HCT116 (cell line): ENCODE measurements around the gene SH3BP5L. TPM values are rescaled to one million over a fixed set of nuclear protein-coding genes. Genes with fewer than 3 reads are reported as not detected.

Source experiments
- ATAC-seq: fragments of 200-7000 bp; cut with Tn5 transposase; 2 replicates; pipeline ENCODE4 v1.9.1; 2020; ENCODE audit warnings: mild to moderate bottlenecking, moderate library complexity
- BruUV-seq: library from RNA; stranded (reverse); fragments of 400-500 nt; replicated peaks from 2 replicates; lab custom pipeline; 2021; lab: Mats Ljungman, UMichigan
- CTCF ChIA-PET: fragments of 300-600 bp; sonication (Branson Sonifier 250); formaldehyde crosslinking; loops from one replicate; lab custom pipeline; 2021; ENCODE audit warnings: antibody characterized with exemption; lab: Charles Lee
- POLR2A ChIA-PET: fragments of 300-600, 350-600 bp; sonication (Branson Sonifier 250); formaldehyde crosslinking; loops from one replicate; lab custom pipeline; 2021; ENCODE audit warnings: antibody characterized with exemption; lab: Charles Lee
- RAD21 ChIA-PET, 2 experiments: fragments of 300-600 bp; sonication (Branson Sonifier 250); formaldehyde crosslinking; loops; one replicate each; lab custom pipeline; 2023; ENCODE audit warnings: low total read pairs in 2 of 2; ENCODE audit not compliant: uncharacterized antibody in 2 of 2, unreplicated experiment in 2 of 2, low non-redundant PET in 1 of 2; lab: Charles Lee
- DNase-seq: peaks from one replicate; pipeline ENCODE4 v3.0.0-alpha.2; 2010; ENCODE audit warnings: low read depth, low spot score
- H2AFZ ChIP-seq: fragments of 200-600 bp; shearing (Covaris generic), sonication (generic); 2 replicates; pipeline ENCODE4 v1.6.1; 2017; ENCODE audit warnings: low read depth, mixed run types, mixed read lengths, antibody characterized with exemption, low read length; ENCODE audit not compliant: poor library complexity, severe bottlenecking
- H3K27ac ChIP-seq: 2 replicates; pipeline ENCODE4 v1.5.1; 2012; ENCODE audit warnings: low read depth, low read length
- H3K27me3 ChIP-seq: fragments of 200-600 bp; sonication (generic); 2 replicates; pipeline ENCODE4 v1.6.1; 2016; ENCODE audit warnings: mixed run types, low read length, mixed read lengths; ENCODE audit not compliant: insufficient read depth
- H3K36me3 ChIP-seq, 2 experiments: fragments of 200-500 bp in 1 of 2; fragments of 200-600 bp in 1 of 2; sonication (Bioruptor generic) in 1 of 2; sonication (generic) in 1 of 2; 2 replicates each; pipeline versions ENCODE4 v1.5.1 to v1.6.1; 2014 to 2016; ENCODE audit warnings: low read length in 2 of 2, inconsistent platforms in 1 of 2, mixed read lengths in 1 of 2, mixed run types in 1 of 2; ENCODE audit not compliant: insufficient read depth in 2 of 2, control insufficient read depth in 1 of 2
- H3K4me1 ChIP-seq, 2 experiments: fragments of 200-600 bp in 1 of 2; sonication (generic) in 1 of 2; 2 replicates each; pipeline versions ENCODE4 v1.5.1 to v1.6.1; 2012 to 2017; ENCODE audit warnings: low read length in 2 of 2, inconsistent platforms in 1 of 2, mild to moderate bottlenecking in 1 of 2, mixed read lengths in 1 of 2, mixed run types in 1 of 2, moderate library complexity in 1 of 2; ENCODE audit not compliant: insufficient read depth in 2 of 2, control insufficient read depth in 1 of 2
- H3K4me2 ChIP-seq: fragments of 200-600 bp; sonication (generic); 2 replicates; pipeline ENCODE4 v1.6.1; 2017; ENCODE audit warnings: mixed run types, low read length, mixed read lengths
- H3K4me3 ChIP-seq, 2 experiments: fragments of 200-600 bp in 1 of 2; sonication (generic) in 1 of 2; replicated peaks in 1 of 2; 2 replicates each; pipeline ENCODE4 v1.5.1; 2011 to 2016; ENCODE audit warnings: low read length in 2 of 2, control low read depth in 1 of 2, low read depth in 1 of 2, mild to moderate bottlenecking in 1 of 2, mixed read lengths in 1 of 2, mixed run types in 1 of 2
- H3K79me2 ChIP-seq: fragments of 200-600 bp; sonication (generic); 2 replicates; pipeline ENCODE4 v1.6.1; 2017; ENCODE audit warnings: mild to moderate bottlenecking, mixed run types, low read length, moderate library complexity, mixed read lengths; ENCODE audit not compliant: insufficient read depth
- H3K9ac ChIP-seq: fragments of 200-600 bp; sonication (generic); 2 replicates; pipeline ENCODE4 v1.6.1; 2016; ENCODE audit warnings: low read length, mixed read lengths
- H3K9me2 ChIP-seq: fragments of 200-600 bp; sonication (generic), shearing (Covaris generic); 2 replicates; pipeline ENCODE4 v1.6.1; 2017; ENCODE audit warnings: mixed run types, mild to moderate bottlenecking, moderate library complexity; ENCODE audit not compliant: insufficient read depth
- H3K9me3 ChIP-seq, 2 experiments: fragments of 200-500 bp in 1 of 2; fragments of 200-600 bp in 1 of 2; sonication (Bioruptor generic) in 1 of 2; sonication (generic) in 1 of 2; 2 replicates each; pipeline ENCODE4 v1.6.1; 2014 to 2017; ENCODE audit warnings: low read length in 2 of 2, mixed read lengths in 2 of 2, inconsistent platforms in 1 of 2, low read depth in 1 of 2, mild to moderate bottlenecking in 1 of 2, mixed run types in 1 of 2, moderate library complexity in 1 of 2; ENCODE audit not compliant: control insufficient read depth in 1 of 2, insufficient read depth in 1 of 2
- H4K20me1 ChIP-seq: fragments of 200-600 bp; sonication (generic), shearing (Covaris generic); 2 replicates; pipeline ENCODE4 v1.6.1; 2017; ENCODE audit warnings: mixed run types, mild to moderate bottlenecking, moderate library complexity; ENCODE audit not compliant: insufficient read depth
- CEBPB ChIP-seq: IDR thresholded peaks from 2 replicates; pipeline ENCODE4 v1.6.1; 2012; ENCODE audit warnings: low read depth
- ELF1 ChIP-seq: IDR thresholded peaks from 2 replicates; pipeline ENCODE4 v1.6.1; 2012; ENCODE audit warnings: low read depth, borderline replicate concordance
- EZH2 ChIP-seq: fragments of 200-600 bp; sonication (generic); IDR thresholded peaks from 2 replicates; pipeline ENCODE4 v1.6.1; 2017; ENCODE audit warnings: antibody characterized with exemption, mixed run types
- FOSL1 ChIP-seq: IDR thresholded peaks from 2 replicates; pipeline ENCODE4 v1.6.1; 2012; ENCODE audit warnings: low read depth
- RAD21 ChIP-seq: IDR thresholded peaks from 2 replicates; pipeline ENCODE4 v1.6.1; 2012; ENCODE audit warnings: low read depth, mild to moderate bottlenecking
- REST ChIP-seq: IDR thresholded peaks from 2 replicates; pipeline ENCODE4 v1.6.1; 2012; ENCODE audit warnings: low read depth
- SP1 ChIP-seq: IDR thresholded peaks from 2 replicates; pipeline ENCODE4 v1.6.1; 2012; ENCODE audit warnings: low read depth
- SRF ChIP-seq: IDR thresholded peaks from 2 replicates; pipeline ENCODE4 v1.6.1; 2012; ENCODE audit warnings: low read depth
- ZNF274 ChIP-seq: fragments of 200-500 bp; sonication (Bioruptor generic); IDR thresholded peaks from 2 replicates; pipeline ENCODE4 v1.6.1; 2014; ENCODE audit warnings: mild to moderate bottlenecking, low read depth, low read length, inconsistent platforms
- intact Hi-C: fragments of 100-400 bp; cut with micrococcal nuclease; formaldehyde crosslinking; loops from 2 replicates; pipeline ENCODE4 v1.10.0; 2022
- total RNA-seq: library from RNA; stranded (reverse); gene quantifications from one replicate; pipeline ENCODE4 v1.2.1, GENCODE V29; 2021; ENCODE audit not compliant: unreplicated experiment

The SH3BP5L gene
- total RNA-seq, 1 experiment from 2014 or later: 22.3 TPM

- no TSS peak for BruUV-seq
- intact Hi-C loops: no loop called here
- Histone ChIP-seq H3K4me3 (no peak overlapping the region), H3K27me3 (no peaks in the 10 kb centered on the region), H3K4me1 (peaks cover 5 to 25% of the 10 kb centered on the region in 2 experiments), H3K27ac (no peak overlapping the region), H3K9ac (no peak overlapping the region), H3K9me3 (no peaks in the 10 kb centered on the region), H3K4me2 (no peak overlapping the region), H3K9me2 (no peaks in the 10 kb centered on the region), H2AFZ (no peak overlapping the region), H3K36me3 (peaks cover 12 to 16% of the 10 kb centered on the region in 2 experiments), H4K20me1 (no peaks in the 10 kb centered on the region), H3K79me2 (peaks cover 50% of the 10 kb centered on the region)
- no peak for ATAC-seq
- ChIA-PET POLR2A (no interaction called here), CTCF (no interaction called here), RAD21 (no interaction called here)
- no peak for DNase-seq
- TF ChIP-seq FOSL1 (no peak), CEBPB (no peak), EZH2 (no peak), SP1 (no peak)
Measured at GRCh38 chr1:248820041-248820585, 5.6 kb downstream of the SH3BP5L start.

- H3K4me1 ChIP-seq: peaks cover 0 to 16% of the 10 kb centered on the region in 2 experiments; a peak in 1 of 4 replicates
- ATAC-seq: no peak
- no peaks in the 10 kb centered on the region for H3K9me3 ChIP-seq
- no peaks in the 10 kb centered on the region for H3K27me3 ChIP-seq
- H3K9ac ChIP-seq: no peak overlapping the region
- H2AFZ ChIP-seq: no peak overlapping the region
- no peak for DNase-seq
- RAD21 ChIA-PET: no interaction called here
- TF ChIP-seq ZNF274 (no peak), REST (no peak), ELF1 (no peak), RAD21 (no peak), EZH2 (no peak), FOSL1 (no peak), CEBPB (no peak), SP1 (no peak), SRF (no peak)
- TF ChIP-seq, all 23 proteins: peak for 0
- Histone ChIP-seq H3K27ac (no peak overlapping the region), H3K4me2 (no peak overlapping the region), H4K20me1 (no peaks in the 10 kb centered on the region), H3K4me3 (no peak overlapping the region), H3K36me3 (peaks cover 16 to 22% of the 10 kb centered on the region in 2 experiments), H3K9me2 (no peaks in the 10 kb centered on the region), H3K79me2 (peaks cover 36% of the 10 kb centered on the region)
- no TSS peak for BruUV-seq
- POLR2A ChIA-PET: no interaction called here
- CTCF ChIA-PET: no interaction called here
- intact Hi-C loops: no loop called here
Measured at GRCh38 chr1:248818505-248819374, 7.0 kb downstream of the SH3BP5L start.
